Measurements from ENCODE around the gene VANGL1.

VANGL1 gene

DNA sequence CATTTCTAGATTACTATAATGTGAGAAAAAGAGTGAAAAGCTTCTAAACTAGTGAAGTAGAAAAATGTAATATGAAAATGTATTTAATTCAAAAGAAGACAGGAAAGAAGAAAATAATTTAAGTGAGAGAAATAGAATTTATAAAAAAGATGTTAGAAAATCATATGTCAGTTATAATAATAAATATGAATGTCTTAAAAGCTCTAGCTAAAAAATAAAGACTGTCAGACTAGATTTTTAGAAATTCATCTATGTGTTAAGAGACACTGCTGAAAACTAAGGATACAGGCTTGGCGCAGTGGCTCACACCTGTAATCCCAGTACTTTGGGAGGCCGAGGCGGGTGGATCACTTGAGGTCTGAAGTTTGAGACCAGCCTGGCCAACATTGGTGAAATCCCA, 37.3 kb upstream of the VANGL1 start:
- H3K27ac ChIP-seq (replicated peaks), result no peak overlapping the region
- no peak overlapping the region for H3K4me3 ChIP-seq (replicated peaks; ENCODE audit: insufficient read depth, low read length)
- DNase-seq (ENCODE audit: low read depth in 1 of 2, low spot score in 1 of 2), result no peak
- TF ChIP-seq SPI1 (IDR thresholded peaks at IDR 0.05; ENCODE audit: borderline replicate concordance, low read depth) (no peak), POLR2AphosphoS5 (IDR thresholded peaks at IDR 0.05; ENCODE audit: low read depth) (no peak), GABPA (IDR thresholded peaks at IDR 0.05; ENCODE audit: low read depth) (no peak)
- TF ChIP-seq, protein P1, sequence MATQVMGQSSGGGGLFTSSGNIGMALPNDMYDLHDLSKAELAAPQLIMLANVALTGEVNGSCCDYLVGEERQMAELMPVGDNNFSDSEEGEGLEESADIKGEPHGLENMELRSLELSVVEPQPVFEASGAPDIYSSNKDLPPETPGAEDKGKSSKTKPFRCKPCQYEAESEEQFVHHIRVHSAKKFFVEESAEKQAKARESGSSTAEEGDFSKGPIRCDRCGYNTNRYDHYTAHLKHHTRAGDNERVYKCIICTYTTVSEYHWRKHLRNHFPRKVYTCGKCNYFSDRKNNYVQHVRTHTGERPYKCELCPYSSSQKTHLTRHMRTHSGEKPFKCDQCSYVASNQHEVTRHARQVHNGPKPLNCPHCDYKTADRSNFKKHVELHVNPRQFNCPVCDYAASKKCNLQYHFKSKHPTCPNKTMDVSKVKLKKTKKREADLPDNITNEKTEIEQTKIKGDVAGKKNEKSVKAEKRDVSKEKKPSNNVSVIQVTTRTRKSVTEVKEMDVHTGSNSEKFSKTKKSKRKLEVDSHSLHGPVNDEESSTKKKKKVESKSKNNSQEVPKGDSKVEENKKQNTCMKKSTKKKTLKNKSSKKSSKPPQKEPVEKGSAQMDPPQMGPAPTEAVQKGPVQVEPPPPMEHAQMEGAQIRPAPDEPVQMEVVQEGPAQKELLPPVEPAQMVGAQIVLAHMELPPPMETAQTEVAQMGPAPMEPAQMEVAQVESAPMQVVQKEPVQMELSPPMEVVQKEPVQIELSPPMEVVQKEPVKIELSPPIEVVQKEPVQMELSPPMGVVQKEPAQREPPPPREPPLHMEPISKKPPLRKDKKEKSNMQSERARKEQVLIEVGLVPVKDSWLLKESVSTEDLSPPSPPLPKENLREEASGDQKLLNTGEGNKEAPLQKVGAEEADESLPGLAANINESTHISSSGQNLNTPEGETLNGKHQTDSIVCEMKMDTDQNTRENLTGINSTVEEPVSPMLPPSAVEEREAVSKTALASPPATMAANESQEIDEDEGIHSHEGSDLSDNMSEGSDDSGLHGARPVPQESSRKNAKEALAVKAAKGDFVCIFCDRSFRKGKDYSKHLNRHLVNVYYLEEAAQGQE (IDR thresholded peaks at IDR 0.05; ENCODE audit: insufficient replicate concordance, low read depth), result no peak
- TF ChIP-seq, protein P2, sequence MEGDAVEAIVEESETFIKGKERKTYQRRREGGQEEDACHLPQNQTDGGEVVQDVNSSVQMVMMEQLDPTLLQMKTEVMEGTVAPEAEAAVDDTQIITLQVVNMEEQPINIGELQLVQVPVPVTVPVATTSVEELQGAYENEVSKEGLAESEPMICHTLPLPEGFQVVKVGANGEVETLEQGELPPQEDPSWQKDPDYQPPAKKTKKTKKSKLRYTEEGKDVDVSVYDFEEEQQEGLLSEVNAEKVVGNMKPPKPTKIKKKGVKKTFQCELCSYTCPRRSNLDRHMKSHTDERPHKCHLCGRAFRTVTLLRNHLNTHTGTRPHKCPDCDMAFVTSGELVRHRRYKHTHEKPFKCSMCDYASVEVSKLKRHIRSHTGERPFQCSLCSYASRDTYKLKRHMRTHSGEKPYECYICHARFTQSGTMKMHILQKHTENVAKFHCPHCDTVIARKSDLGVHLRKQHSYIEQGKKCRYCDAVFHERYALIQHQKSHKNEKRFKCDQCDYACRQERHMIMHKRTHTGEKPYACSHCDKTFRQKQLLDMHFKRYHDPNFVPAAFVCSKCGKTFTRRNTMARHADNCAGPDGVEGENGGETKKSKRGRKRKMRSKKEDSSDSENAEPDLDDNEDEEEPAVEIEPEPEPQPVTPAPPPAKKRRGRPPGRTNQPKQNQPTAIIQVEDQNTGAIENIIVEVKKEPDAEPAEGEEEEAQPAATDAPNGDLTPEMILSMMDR (IDR thresholded peaks at IDR 0.05; ENCODE audit: insufficient read depth, low read length), result no peak
- no peaks in the 10 kb centered on the region for H3K27me3 ChIP-seq (ENCODE audit: insufficient read depth, poor library complexity, severe bottlenecking)

DNA sequence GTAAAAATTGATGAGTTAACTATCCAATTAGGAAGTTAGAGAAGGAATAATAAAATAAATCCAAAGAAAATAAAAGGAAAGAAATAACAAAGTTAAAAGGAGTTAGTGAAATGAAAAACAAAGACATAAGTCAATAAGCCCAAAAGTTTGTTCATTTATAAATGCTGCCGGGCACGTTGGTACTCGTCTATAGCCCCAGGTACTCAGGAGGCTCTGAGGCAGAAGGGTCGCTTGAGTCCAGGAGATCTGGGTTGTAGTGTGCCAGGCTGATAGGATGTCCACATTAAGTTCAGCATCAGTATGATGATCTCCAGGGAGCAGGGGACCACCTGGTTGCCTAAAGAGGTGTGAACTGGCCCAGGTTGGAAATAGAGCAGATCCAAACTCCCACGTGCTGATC, 35.5 kb upstream of the VANGL1 start:
- Histone ChIP-seq H3K4me3 (replicated peaks; ENCODE audit: insufficient read depth, low read length) (no peak overlapping the region), H3K27me3 (ENCODE audit: insufficient read depth, poor library complexity, severe bottlenecking) (no peaks in the 10 kb centered on the region), H3K27ac (replicated peaks) (no peak overlapping the region)
- TF ChIP-seq, protein P1 (IDR thresholded peaks at IDR 0.05; ENCODE audit: insufficient replicate concordance, low read depth), result no peak
- TF ChIP-seq POLR2AphosphoS5 (IDR thresholded peaks at IDR 0.05; ENCODE audit: low read depth) (no peak), SPI1 (IDR thresholded peaks at IDR 0.05; ENCODE audit: borderline replicate concordance, low read depth) (no peak), GABPA (IDR thresholded peaks at IDR 0.05; ENCODE audit: low read depth) (no peak)
- no peak for DNase-seq (ENCODE audit: low read depth in 1 of 2, low spot score in 1 of 2)

DNA sequence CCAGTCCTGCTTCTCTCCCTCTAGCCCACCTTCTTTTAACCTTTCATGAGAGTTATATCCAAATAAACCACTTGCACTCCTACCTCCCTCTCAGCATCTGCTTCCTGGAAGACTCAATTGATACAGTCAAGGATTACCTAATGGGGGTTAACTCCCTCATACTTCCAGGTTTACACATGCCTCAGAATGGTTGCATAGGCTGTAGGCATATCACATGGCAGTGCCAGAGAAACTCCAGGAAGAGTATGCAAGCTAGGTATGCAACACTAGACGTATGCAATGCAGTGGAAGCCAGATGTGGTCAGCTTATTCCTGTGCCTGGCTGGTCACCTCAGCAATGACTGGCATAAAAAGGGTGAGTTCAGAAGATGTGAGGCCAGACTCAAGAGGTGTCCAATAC, 32.7 kb upstream of the VANGL1 start:
- no peak for DNase-seq (ENCODE audit: low read depth in 1 of 2, low spot score in 1 of 2)
- Histone ChIP-seq H3K4me3 (replicated peaks; ENCODE audit: insufficient read depth, low read length) (no peak overlapping the region), H3K27me3 (ENCODE audit: insufficient read depth, poor library complexity, severe bottlenecking) (no peaks in the 10 kb centered on the region), H3K27ac (replicated peaks) (no peak overlapping the region)
- TF ChIP-seq, protein P2 (IDR thresholded peaks at IDR 0.05; ENCODE audit: insufficient read depth, low read length), result no peak
- TF ChIP-seq, protein P1 (IDR thresholded peaks at IDR 0.05; ENCODE audit: insufficient replicate concordance, low read depth), result no peak
- TF ChIP-seq POLR2AphosphoS5 (IDR thresholded peaks at IDR 0.05; ENCODE audit: low read depth), result no peak
- TF ChIP-seq GABPA (IDR thresholded peaks at IDR 0.05; ENCODE audit: low read depth), result no peak
- TF ChIP-seq SPI1 (IDR thresholded peaks at IDR 0.05; ENCODE audit: borderline replicate concordance, low read depth), result no peak
